Measurements from ENCODE around the gene CCNQ. TPM values are rescaled to one million over a fixed set of nuclear protein-coding genes. Genes with fewer than 3 reads are reported as not detected.

The CCNQ gene
- total RNA-seq, 1 experiment from 2014 or later: 20.3 TPM

- TF ChIP-seq, protein P1, sequence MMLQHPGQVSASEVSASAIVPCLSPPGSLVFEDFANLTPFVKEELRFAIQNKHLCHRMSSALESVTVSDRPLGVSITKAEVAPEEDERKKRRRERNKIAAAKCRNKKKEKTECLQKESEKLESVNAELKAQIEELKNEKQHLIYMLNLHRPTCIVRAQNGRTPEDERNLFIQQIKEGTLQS (IDR thresholded peaks at IDR 0.05): no peak
- TF ChIP-seq ZNF274 (IDR thresholded peaks at IDR 0.05; ENCODE audit: low read depth, low read length) (no peak), TCF7L2 (IDR thresholded peaks at IDR 0.05; ENCODE audit: borderline replicate concordance, extremely low read depth, insufficient read depth, insufficient read length) (no peak), POLR2AphosphoS5 (IDR thresholded peaks at IDR 0.05; ENCODE audit: low read depth, low read length) (no peak), CBX3 (IDR thresholded peaks at IDR 0.05; ENCODE audit: low read depth) (no peak), SP1 (IDR thresholded peaks at IDR 0.05; ENCODE audit: low read depth) (no peak), EZH2 (IDR thresholded peaks at IDR 0.05) (no peak)
Observed at GRCh38 chrX:153592966-153593688, 5.8 kb downstream of the CCNQ start (continued).

DNA sequence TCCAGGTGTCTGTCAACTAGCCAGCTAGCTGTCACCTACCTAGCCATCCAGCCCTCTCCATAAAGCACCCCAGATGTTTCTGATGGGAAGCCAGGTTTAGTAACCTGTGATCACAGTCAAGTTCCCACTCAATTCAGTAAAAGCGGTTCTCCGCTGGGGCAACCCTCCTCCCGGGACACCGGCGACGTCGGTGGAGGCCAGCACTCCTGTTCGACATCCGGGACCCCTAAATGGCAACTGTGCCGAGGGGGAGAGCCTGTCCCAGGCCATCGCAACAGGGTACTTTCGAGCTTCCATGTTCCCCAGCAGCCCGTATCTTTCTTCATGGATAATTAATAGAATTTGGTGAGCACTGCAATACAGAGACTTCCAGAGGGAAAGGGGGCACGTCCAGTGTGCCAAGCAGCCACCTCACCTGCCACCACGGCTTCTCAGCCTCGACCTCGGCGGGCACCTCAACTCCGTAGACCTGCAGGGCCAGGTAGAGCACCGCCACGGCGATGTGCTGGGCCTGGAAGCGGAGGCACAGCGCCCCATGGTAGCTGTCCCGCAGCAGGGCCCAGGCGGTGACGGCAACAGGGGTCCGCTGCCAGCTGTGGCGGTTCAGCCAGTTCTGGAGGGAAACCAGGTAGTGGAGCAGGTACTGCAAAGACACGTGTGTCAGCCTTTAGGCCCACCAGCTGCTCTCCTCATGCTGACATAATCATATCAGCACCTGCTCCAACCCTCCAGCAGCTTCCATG is 6.7 kb downstream of the CCNQ start:
- no peak overlapping the region for H3K27ac ChIP-seq (ENCODE audit: low read depth, low read length)
- H3K27me3 ChIP-seq (ENCODE audit: insufficient read depth, low read length): no peaks in the 10 kb centered on the region
- H2AFZ ChIP-seq (ENCODE audit: low read depth, low read length, poor library complexity, severe bottlenecking): no peak overlapping the region
- H3K4me3 ChIP-seq (replicated peaks in 1 of 2; ENCODE audit: low read depth in 1 of 2, low read length in 2 of 2): no peak overlapping the region
- no peaks in the 10 kb centered on the region for H4K20me1 ChIP-seq (ENCODE audit: insufficient read depth)
- CTCF ChIA-PET: no interaction called here
- no peaks in the 10 kb centered on the region for H3K9me2 ChIP-seq (ENCODE audit: insufficient read depth)
- no TSS peak for BruUV-seq (replicated peaks)
- POLR2A ChIA-PET: no interaction called here
- no peak overlapping the region for H3K9ac ChIP-seq (ENCODE audit: low read length)
- RAD21 ChIA-PET (ENCODE audit: low non-redundant PET in 1 of 2, low total read pairs in 2 of 2, uncharacterized antibody in 2 of 2, unreplicated experiment in 2 of 2): no interaction called here
- intact Hi-C loops (cut with micrococcal nuclease): no loop called here
- H3K4me1 ChIP-seq (ENCODE audit: control insufficient read depth in 1 of 2, insufficient read depth in 2 of 2, low read length in 2 of 2): peaks cover 0 to 3% of the 10 kb centered on the region in 2 experiments; a peak in 1 of 4 replicates
- H3K9me3 ChIP-seq (ENCODE audit: control insufficient read depth in 1 of 2, insufficient read depth in 1 of 2, low read depth in 1 of 2, low read length in 2 of 2): no peaks in the 10 kb centered on the region
- no peaks in the 10 kb centered on the region; a peak in 1 of 4 replicates for H3K36me3 ChIP-seq (ENCODE audit: control insufficient read depth in 1 of 2, insufficient read depth in 2 of 2, low read length in 2 of 2)
- no peak overlapping the region for H3K4me2 ChIP-seq (ENCODE audit: low read length)
- ATAC-seq: no peak
- H3K79me2 ChIP-seq (ENCODE audit: insufficient read depth, low read length): peaks cover 11% of the 10 kb centered on the region; the same call in 1 of the 2 replicates
- no peak for TF ChIP-seq ZFX (IDR thresholded peaks at IDR 0.05)
- DNase-seq (ENCODE audit: low read depth, low spot score): no peak
